HG02623 (cell line): ENCODE measurements around the gene TSPEAR.
"Not testable (repeated sequence)": the region's sequence is repeated elsewhere in the genome, so short reads cannot be mapped to it uniquely, and the experiment has no call there.

Experiments used
- ATAC-seq: cut with Tn5 transposase; IDR thresholded peaks from one replicate; pipeline ENCODE4 v1.9.1; 2021; ENCODE audit warnings: moderate library complexity; ENCODE audit not compliant: unreplicated experiment

TSPEAR gene

GRCh38 chr21:44592446-44593311 is 118.7 kb downstream of the TSPEAR start, which contains the start of gene KRTAP10-6:
Gene KRTAP10-6 (minus strand): TSS chr21:44592505. CDS start chr21:44592484, 21 bp downstream.
- no peak for ATAC-seq

GRCh38 chr21:44591801-44592130 is 119.6 kb downstream of the TSPEAR start:
- not testable (repeated sequence) for ATAC-seq

- ATAC-seq: not testable (repeated sequence)
Measured at GRCh38 chr21:44590897-44591800, 120.2 kb downstream of the TSPEAR start.

- no peak for ATAC-seq
Measured at GRCh38 chr21:44590311-44590721, 121.1 kb downstream of the TSPEAR start.

- ATAC-seq: no peak
Measured at GRCh38 chr21:44589586-44590305, 121.6 kb downstream of the TSPEAR start.

GRCh38 chr21:44589094-44589493 is 122.3 kb downstream of the TSPEAR start:
- no peak for ATAC-seq

GRCh38 chr21:44585892-44586291 is 125.5 kb downstream of the TSPEAR start:
- ATAC-seq: no peak

- no peak for ATAC-seq
Measured at GRCh38 chr21:44583800-44584147, 127.6 kb downstream of the TSPEAR start.

- no peak for ATAC-seq
Measured at GRCh38 chr21:44583089-44583799, 128.1 kb downstream of the TSPEAR start.

- ATAC-seq: no peak
Measured at GRCh38 chr21:44582055-44582454, 129.3 kb downstream of the TSPEAR start.

- ATAC-seq: no peak
Measured at GRCh38 chr21:44581158-44581557, 130.2 kb downstream of the TSPEAR start.

GRCh38 chr21:44580231-44580821 is 131.0 kb downstream of the TSPEAR start, which contains the start of gene KRTAP10-5:
Gene KRTAP10-5 (minus strand): TSS chr21:44580604. CDS start chr21:44580578, 26 bp downstream.
- not testable (repeated sequence) for ATAC-seq

- no peak for ATAC-seq
Measured at GRCh38 chr21:44579833-44580144, 131.6 kb downstream of the TSPEAR start.

- no peak for ATAC-seq
Measured at GRCh38 chr21:44579056-44579832, 132.1 kb downstream of the TSPEAR start.

GRCh38 chr21:44578371-44579055 is 132.9 kb downstream of the TSPEAR start:
- no peak for ATAC-seq

- no peak for ATAC-seq
Measured at GRCh38 chr21:44576025-44576420, 135.3 kb downstream of the TSPEAR start.

GRCh38 chr21:44575307-44576024 is 135.9 kb downstream of the TSPEAR start:
- ATAC-seq: no peak
